Measurements from ENCODE around the gene PKP4. TPM values are rescaled to one million over a fixed set of nuclear protein-coding genes. Genes with fewer than 3 reads are reported as not detected.

PKP4 gene
- total RNA-seq, 1 experiment from 2014 or later = 52.0 TPM

GRCh38 chr2:158580760-158581159, 124.0 kb downstream of the PKP4 start:
- H3K4me3 Mint-ChIP-seq = no peak overlapping the region
- no peak overlapping the region for H2BK12ac ChIP-seq (ENCODE audit: insufficient read length, low read depth, low read length)
- no peak for DNase-seq
- H3K27ac ChIP-seq (ENCODE audit: insufficient read length, low read depth, low read length) = no peak overlapping the region
- H3K4me2 ChIP-seq (ENCODE audit: insufficient read depth, insufficient read length, low read length) = no peak overlapping the region
- H4K5ac ChIP-seq (ENCODE audit: insufficient read length, low read depth, low read length) = no peak overlapping the region
- no peaks in the 10 kb centered on the region for H3K4me1 ChIP-seq (ENCODE audit: insufficient read depth, low read length)
- H3K27ac Mint-ChIP-seq = no peak overlapping the region
- TF ChIP-seq CTCF (conservative IDR thresholded peaks at IDR 0.05) = no peak
- no peak overlapping the region for H2BK15ac ChIP-seq (ENCODE audit: low read depth, low read length)
- no peak overlapping the region for H3K9ac ChIP-seq (ENCODE audit: extremely low read depth, insufficient read length, low read length)
- no peak overlapping the region for H2BK20ac ChIP-seq (ENCODE audit: low read depth, low read length, poor library complexity, severe bottlenecking)
- H3K27me3 ChIP-seq (ENCODE audit: insufficient read depth, low read length) = no peaks in the 10 kb centered on the region
- H2AK5ac ChIP-seq (ENCODE audit: insufficient read length, low read length) = no peak overlapping the region
- no peaks in the 10 kb centered on the region for H4K20me1 ChIP-seq (ENCODE audit: control insufficient read depth, insufficient read depth, insufficient read length)
- no peak overlapping the region for H3K56ac ChIP-seq (ENCODE audit: insufficient read length, low read depth, low read length)
- H3K79me2 ChIP-seq (ENCODE audit: insufficient read depth, low read length) = 0 out of 2 replicates have a peak, but pooled peaks cover 2% of the 10 kb centered on the region
- H2BK120ac ChIP-seq (ENCODE audit: low read depth, low read length, poor library complexity, severe bottlenecking) = no peak overlapping the region
- H4K8ac ChIP-seq (replicated peaks; ENCODE audit: insufficient read length, low read depth, low read length) = no peak overlapping the region
- H3K4me1 Mint-ChIP-seq = no peaks in the 10 kb centered on the region
- WGBS (ENCODE audit: extremely low coverage, insufficient read length, low lambda C conversion rate) = no CpG with 5 or more reads among the region's 2 CpGs
- H3K79me1 ChIP-seq (ENCODE audit: insufficient read depth, low read depth, low read length, poor library complexity, severe bottlenecking) = no peaks in the 10 kb centered on the region
- H3K36me3 Mint-ChIP-seq (ENCODE audit: insufficient read depth in 1 of 3, low read depth in 3 of 3) = 0 out of 7 replicates have a peak, but pooled peaks cover 0 to 2% (median 0%) of the 10 kb centered on the region in 3 experiments
- no peaks in the 10 kb centered on the region for H3K9me3 ChIP-seq (ENCODE audit: control insufficient read depth, low read depth, low read length)
- H2BK5ac ChIP-seq (ENCODE audit: insufficient read length, low read length) = no peak overlapping the region
- no peak overlapping the region for H3T11ph ChIP-seq (ENCODE audit: low read length)
- H3K18ac ChIP-seq (ENCODE audit: insufficient read length, low read depth, low read length) = no peak overlapping the region
- no peak overlapping the region for H3K4ac ChIP-seq (ENCODE audit: low read depth, low read length)
- H3K23ac ChIP-seq (ENCODE audit: insufficient read length, low read depth, low read length) = no peak overlapping the region
- H3K9me3 Mint-ChIP-seq = no peaks in the 10 kb centered on the region
- no peaks in the 10 kb centered on the region for H3K27me3 Mint-ChIP-seq (ENCODE audit: low read depth)
- H4K91ac ChIP-seq (ENCODE audit: insufficient read length, low read depth, low read length) = no peak overlapping the region
- H2AFZ ChIP-seq (ENCODE audit: low read length) = no peak overlapping the region
- H3K23me2 ChIP-seq (ENCODE audit: insufficient read length, low read depth, low read length, poor library complexity, severe bottlenecking) = no peaks in the 10 kb centered on the region
- no peak overlapping the region for H3K14ac ChIP-seq (ENCODE audit: insufficient read depth, low read length)
